ENCODE data around the gene SPEG.
A peak's percentile ranks its signal among the peaks of the same experiment; 100 is the strongest.

The SPEG gene

DNA sequence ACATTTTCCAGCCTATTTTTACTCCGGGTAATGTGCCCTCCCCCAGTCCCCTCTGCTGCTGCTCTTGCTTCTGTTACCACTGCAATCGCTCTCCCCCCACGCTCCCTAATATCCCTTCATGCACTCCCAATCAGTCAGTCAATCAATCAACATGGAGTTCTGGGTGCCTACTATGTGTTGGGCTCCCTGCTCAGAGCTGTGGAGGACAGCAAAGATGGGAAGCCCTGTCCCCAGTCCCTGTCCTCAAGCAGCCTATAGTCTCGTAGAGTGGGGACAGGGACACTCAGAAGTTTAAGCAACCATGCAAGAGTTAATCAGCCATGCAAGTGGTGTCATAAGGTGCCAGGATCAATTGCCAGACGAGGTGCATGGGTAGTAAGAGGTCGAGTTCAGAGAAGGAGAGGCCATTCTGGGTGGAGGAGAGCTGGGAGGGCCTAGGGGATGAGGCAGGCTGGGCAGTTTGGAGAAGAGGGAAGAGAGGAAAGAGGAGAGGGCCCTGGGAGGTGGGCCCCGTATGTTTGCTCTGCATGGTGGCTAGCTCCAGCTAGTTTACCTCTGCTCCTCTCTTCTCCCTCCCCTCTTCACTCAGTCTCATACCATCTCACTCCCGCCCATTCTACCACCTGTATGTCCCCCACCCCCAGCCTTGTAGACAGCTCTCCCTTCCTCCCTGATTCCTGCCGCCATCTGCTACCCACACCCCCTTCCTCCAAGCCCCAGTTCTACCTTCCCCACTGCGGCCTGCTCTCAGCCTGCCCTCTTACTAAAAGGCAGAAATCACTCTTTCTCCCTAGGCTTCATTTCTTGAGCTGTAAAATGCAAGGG is 83.5 kb downstream of the SPEG start:
- no peak for DNase-seq

DNA sequence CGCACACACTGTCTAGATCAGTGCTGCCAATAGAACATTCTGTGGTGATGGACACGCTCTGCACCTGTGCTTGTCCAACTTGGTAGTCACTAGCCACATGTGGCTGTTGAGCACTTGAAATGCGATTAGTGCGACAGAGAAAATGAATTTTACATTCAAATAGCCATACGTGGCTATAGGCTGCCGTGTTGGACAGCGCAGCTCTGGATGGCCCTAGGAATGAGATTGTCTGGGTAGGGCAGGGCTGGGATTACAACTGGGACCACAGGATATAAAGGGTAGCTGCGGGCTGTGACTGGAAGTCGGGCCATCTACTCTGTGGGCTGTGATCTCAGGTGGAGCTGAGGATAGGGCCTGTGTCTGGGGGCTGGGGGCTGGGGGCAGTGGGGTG is 84.9 kb downstream of the SPEG start:
- DNase-seq, result no peak

DNA sequence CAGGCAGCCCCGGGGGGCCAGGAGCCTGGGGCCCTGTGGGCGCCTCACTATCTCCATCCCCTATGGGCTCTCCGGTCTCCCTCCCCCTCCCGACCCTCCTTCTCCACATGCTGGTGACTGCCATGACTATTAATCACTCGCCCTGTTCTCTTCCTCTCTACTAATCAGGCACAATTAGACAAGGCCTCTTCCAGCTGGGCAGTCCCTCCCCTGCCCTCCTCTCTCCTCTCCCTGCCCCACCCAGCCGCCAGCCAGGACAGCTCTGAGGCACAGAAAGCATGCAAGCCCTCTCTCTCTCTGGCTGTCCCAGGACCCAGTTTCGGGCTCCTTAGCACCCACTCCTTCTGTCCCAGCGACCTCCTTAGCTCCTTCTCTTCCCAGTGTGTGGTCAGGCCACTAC is 85.4 kb downstream of the SPEG start:
- peak; percentile 61 for DNase-seq

DNA sequence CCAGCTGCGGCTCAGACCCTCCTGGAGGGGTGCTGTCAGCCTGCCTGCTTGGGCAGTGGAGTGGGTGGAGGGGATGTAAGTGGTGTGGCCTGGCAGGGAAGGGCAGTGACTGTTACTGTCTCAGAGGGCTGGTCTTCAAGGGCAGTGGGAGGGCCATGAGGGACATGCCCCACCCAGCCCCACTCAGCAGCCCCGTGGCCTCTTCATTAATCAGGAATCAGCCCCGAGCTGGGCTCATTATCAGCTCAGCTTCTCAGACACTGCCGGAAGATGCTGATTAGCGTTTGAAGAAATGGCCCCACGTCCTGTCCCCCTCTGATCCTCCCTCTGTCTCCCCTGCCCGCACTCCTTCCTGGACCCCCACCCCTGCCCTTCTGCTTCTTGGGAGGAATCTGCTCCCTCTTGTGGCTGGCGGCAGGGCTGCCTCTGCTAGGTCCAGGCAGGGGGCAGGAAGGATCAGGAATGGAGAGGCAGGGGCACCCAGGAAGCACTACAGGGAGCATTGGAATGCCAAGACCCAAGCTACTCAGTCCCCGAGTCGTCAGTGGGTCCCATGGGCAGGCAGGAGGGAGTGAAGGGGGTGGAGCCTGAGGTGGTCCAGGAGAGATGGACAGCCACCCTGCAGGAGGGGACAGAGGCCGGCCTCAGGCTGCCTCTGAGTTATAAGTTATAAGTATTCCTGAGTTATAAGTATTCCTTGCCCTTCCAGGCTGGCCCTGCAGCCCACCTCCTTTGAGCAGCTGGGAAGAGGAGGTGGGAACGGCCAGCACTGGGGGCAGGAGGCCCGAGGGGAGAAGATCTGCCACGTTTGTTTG is 86.6 kb downstream of the SPEG start:
- DNase-seq, result peak; percentile 87

DNA sequence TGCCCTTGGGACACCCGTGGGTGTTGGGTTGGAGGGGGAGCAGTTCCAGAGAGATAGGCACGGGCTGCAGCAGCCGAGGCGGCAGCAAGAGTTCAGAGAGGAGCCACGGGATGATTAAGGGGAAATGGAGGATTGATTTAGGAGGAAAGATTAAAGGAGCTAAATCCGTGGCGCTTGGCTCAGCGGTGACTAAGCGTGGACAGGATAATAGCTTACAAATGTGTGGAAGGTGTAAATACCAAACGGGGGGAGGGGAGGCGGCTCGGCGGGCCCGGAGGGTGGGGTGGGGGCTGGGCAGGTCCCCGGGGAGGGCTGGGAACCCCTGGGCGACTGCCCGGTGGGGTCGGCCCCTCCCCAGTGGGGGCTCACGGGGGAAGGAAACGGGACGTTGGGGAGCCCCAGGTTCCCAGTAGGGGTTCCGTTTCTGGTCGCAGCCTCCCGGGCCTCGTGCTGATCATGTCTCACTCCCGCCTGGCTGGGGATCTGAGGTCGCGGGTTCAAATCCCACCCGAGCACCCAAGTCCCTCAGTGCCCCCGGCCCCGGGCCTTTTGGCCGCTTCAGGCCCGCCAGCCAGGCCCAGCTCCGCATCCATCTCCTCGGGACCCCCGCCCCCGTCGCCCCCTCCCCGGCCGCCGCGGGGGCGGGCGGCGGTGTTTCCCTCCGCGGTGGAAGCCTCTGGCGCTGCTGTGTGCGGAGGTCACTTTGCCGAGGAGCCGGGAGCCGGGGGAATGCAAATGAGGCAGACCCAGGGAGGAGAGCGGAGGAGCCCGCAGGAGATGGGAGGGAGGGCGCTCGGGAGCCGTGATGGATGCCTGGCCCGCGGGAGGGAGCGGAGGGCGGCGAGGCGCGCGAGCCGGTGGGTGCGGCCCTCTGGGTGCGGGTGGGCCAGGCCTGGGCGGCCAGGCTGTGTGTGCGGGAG is 87.7 kb downstream of the SPEG start:
- DNase-seq, result peak; percentile 36

DNA sequence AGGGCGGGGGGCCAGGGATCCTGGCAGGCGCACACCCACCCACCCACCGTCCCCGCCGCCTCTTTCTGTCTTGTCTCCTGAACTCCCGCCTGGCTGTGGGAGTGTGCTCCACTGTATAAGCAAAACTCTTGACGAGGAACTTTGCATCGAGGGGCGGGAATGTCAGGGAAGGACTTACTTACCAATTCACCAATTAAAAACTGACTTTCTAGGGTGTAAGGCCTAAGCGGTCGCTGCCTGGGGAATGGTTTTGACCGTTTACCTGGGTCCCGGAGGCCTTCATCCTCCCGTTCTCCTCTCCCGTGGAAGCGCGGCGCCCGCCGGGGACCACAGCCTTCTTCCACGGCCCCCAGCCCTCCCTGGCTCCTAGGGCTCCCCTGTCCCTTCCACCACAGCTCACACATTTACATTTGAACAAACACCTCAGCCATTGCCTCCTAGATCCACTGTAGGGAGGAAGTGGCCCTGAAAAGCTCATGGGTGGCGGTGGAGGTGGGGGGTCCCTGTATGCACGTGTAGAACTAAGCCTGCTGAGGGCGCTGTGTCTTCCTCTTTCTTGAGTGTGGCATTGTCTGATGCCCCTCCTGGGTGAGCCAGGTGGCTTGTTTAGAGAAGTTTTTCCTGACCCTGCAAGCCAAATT is 88.5 kb downstream of the SPEG start:
- DNase-seq, result no peak

DNA sequence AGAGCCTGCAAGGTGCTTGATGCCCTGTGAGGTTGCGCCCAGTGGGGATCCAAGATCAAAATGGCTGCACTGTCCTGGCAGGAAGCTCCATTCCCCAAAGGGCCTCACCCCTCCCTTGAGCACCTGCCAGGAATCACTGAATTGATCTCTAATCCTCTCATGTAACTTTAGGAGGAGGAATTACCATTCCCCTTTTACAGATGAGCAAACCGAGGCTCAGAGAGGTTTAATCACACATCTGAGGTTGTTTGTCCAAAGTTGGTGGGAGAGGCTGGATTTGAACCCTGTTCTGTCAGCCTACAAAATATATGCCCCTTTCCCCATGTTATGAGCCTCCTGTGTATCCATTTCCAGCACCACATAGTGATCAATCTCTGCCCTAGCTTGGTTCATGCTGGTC is 90.2 kb downstream of the SPEG start:
- DNase-seq, result no peak

DNA sequence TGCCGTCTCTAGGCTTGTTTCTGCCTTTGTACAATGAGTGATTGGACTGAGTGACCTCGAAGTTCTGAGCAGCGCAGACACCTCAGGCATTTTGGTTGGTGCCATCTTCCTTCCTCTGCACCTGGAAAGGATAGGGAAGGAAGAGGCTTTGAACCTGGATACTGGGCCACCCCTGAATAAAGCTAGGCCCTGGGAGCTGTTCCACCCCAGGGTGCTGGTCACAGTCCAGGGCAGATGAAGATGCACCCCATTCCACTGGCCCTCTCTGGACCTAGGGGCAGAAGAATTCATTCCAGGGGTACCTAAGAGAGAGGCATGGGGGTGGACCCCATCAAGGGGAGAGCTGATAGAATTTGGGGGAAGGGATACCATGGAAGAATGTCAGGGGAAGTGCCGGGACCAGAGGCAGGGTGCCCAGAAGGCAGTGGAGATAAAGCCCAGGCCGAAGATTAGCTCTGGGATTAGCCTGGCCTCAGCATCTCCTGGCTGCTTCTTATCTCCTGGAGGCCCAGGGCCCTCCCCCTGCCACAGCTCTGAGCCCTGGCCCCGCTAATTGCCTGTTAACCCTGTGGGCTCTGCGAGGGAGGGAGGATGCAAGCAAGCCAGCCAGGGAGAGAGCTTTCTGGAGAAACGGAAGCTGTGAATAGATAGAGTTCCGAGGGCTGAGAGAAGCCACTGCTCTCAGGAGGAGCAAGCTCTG is 91.0 kb downstream of the SPEG start:
- peak; percentile 88 for DNase-seq

DNA sequence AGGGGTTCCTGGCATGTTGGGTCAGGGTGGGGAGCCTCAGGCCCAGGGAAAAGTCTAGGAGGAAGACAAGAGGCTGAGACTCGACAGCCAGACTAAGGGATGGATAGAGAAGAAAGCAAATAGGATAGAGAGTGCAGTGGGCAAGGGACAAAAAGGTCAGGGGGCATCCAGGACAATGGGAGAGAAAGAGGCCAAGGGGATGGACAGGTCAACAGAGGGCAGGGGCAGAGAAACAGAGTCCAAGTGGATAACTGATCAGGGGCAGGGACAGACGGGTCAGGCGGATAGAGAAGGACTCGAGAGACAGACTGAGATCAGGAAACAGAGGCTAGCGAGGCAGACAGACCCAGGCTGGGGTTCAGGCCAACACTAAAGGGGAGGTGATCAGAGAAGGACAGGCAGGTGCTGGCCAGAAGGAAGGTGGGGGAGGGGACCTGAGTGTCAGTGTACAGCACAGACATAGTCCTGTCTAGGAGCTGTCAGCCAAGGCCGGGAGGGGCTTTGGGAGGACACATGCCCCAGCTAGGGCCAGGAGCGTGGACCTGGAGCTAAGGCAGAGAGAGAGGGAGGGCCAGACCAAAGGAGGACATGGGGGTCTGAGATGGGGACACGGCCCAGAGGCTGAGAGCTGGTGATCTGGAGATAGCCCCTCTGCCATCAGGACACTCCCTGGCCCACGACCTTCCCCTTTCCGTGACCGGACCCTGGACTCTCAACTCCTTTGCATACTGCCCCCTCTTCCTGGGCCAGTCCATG is 91.9 kb downstream of the SPEG start:
- DNase-seq, result no peak

DNA sequence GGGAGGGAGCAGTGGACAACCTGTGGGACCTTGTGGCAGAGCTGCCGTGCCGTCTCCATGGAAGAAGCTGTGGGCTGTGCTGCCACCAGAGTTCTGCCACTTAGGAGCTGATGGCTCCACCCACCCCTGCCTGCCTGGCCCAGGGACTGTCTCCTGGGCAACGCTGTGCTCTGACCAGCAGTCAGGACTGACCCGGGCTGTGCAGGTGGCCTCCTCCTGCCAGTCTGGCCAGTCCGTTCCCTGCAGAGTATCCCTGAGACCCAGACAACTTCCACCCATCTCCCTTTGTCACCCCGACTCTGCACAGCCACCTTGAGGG is 92.4 kb downstream of the SPEG start:
- DNase-seq, result no peak

DNA sequence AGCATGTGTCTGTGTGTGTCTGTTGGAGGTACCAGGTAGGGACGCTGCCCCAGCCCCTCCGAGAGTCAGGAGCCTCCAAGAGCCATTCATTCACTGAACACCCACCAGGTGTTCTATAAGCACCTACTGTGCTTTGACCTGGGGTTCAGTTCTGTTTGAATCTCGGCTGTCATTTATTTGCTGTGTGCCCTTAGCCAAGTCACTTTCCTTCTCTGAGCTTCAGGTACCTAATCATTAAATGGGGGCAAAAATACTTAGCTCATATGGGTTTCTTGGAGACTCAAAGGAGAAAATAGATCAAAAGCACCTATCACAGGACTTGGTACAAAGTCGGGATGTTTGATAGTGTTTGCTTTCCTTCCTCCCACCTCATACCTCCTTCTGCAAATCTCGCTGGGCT is 92.8 kb downstream of the SPEG start:
- DNase-seq, result no peak

DNA sequence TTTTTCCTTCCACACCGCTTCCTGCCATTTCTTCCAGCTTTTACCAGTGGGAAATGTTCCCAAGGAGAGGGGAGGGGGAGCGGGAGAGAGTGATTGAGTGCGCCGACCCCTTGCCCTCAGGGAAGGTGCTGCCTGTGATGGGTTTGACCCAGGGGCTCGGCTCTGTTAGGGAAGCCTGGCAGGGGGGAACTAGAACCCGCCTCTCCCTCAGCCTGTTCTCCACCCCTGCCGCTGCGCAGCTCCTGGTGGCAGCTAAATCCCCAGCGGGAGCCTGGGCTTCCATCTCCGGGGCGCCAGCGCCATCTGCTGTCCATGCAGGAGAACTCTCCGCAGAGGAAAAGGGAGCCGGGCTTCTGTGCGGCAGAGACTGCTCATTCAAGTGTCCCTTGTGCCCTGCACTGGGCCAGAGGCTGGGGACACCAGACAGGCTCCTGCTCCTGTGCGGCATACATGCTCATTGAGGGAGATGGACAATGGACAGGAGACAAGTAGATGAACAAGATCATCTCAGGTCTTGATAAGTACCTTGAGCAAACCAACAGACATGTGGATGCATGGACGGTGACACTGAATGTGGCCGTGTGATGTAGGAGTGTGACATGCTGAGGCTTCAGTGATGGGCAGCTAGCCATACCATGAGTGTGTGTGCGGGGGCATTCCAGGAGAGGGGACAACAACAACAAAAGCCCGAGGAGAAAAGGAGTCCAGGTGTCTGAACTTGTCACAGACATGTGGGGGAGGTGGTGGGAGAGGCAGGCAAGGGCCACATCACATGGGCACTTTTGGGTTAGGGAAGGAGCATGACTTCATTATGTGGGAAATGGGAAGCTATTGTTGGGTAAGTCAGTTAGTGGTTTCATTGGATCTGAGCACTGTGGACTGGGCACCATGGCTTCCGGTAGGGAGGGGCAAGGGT is 95.7 kb downstream of the SPEG start:
- peak; percentile 83 for DNase-seq

DNA sequence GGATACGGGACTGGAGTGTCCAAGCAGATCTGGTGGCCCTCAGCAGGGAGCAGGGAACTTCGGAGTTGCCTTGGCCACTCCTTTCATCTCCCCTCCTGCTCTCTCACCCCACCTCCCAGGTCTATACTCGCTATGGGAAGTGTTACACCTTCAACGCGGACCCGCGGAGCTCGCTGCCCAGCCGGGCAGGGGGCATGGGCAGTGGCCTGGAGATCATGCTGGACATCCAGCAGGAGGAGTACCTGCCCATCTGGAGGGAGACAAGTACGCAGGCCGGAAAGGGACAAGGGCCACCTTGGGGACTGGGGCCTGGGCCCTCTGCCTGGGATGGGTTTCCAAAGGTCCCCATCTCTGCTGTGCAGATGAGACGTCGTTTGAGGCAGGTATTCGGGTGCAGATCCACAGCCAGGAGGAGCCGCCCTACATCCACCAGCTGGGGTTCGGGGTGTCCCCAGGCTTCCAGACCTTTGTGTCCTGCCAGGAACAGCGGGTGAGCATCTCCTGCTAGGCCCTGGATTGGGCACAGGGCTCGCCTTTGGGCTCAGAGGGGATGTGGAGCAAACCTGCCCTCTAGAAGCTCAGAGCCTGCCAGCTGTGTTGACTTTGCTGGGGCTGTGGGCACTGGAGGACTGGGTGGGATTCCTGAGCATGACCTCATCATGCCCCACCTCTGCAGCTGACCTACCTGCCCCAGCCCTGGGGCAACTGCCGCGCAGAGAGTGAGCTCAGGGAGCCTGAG is 97.2 kb downstream of the SPEG start:
- DNase-seq, result no peak

DNA sequence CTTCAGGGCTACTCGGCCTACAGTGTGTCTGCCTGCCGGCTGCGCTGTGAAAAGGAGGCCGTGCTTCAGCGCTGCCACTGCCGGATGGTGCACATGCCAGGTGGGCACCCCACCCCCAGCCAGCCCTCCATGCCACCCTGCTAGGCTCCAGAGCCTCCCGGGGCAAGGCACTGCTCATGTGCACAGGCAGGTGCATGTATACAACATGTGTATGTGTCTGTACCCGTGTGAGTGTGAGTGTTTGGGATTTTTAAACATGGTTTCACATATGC is 97.7 kb downstream of the SPEG start:
- no peak for DNase-seq

DNA sequence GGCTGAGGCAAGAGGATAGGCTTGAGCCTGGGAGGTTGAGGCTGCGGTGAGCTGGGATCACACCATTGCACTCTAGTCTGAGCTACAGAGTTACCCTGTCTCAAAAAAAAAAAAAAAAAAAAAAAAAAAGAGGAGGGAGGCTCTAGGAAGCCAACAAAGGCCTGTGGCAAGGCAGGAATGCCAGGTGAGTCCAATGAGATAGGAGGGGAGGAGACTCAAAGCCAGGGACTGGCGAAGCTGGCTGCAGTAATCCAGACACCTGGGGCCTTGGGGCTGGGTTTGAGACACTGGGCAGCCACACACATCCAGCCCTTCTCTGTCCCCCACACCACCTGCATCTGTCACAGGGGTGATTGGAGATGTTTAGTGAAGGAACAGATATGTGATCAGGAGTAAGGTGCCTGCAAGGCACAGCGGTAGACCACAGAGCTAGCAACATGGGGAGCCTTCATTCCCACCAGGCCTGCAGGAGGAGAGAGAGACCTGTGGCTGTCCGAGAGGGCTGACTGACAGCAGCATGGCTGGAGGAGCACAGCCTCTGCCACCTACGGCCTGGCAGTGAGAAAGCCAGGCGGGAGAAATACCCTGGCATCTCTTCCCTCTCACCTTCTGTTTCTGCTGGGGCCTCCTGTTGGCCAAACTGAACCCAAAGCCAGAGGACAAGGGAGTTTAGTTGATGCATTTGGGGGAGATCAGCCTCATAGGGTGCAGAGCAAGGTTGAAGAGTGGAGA is 99.5 kb downstream of the SPEG start:
- DNase-seq, result no peak

DNA sequence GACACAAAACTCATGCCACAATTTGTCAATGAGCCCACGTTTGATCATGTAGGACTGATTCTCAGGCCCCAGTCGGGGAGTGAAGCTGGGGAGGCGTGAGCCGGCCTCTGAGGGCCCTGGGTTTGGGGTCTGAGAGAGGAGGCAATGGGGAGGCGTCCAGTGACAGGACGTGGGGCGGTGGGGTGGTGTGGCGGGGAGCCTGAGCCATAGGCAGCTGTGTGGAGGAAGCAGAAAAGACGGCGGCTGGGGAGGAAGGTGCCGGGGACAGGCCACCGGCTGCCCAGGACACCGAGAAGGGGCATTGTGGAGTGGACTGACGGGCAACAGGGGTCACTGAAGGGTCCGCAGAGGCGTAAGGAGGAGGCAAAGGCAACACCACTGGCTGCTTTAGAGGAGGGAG is 101.8 kb downstream of the SPEG start:
- DNase-seq, result no peak

DNA sequence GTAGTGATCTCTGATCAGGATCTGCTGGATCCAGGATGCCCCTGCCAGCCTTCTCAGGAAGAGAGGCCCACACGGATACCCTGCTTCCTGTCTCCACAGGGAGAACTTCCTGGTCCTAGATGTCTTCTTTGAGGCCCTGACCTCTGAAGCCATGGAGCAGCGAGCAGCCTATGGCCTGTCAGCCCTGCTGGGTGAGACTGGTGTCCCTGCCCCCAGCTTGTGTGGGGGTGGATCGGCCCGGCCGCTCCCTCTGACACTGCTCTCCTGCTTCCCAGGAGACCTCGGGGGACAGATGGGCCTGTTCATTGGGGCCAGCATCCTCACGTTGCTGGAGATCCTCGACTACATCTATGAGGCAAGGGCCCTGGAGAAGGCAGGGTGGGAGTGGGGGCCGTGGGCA is 102.3 kb downstream of the SPEG start:
- no peak for DNase-seq

DNA sequence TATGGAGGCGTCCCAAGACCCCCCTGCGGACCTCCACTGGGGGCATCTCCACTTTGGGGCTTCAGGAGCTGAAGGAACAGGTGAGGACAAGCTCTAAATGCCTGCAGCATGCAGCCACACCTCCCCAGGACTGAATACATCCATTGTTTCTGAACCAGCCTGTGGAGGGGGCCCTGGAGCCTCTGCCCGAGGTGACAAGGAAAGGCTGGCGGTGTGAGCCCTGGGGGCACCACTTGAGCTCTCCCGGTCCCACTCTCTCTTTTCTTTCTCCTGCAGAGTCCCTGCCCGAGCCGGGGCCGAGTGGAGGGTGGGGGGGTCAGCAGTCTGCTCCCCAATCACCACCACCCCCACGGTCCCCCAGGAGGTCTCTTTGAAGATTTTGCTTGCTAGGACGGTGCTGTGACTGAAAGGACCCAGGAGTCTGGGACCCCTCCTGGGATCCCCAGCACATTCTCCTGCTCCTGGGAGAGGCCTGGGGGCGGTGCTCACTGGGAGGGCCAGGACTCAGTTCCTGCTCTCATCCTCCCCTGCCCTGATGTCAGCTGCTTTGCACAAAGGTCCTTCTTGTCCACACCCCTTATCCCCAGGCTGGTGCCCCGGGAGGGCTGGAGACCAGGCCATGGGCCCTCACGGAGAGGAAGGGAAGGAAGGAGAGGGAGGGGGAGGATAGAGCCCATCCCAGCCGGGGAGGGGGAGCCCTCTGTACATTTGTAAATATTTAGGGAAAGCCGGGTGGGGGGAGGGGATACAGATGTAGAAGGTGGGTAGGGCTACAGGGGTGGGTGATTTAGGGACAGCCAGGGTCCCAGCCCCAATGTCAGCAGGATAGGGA is 103.2 kb downstream of the SPEG start:
- DNase-seq, result no peak
